ENCODE measurements around the gene DISP2. TPM values are rescaled to one million over a fixed set of nuclear protein-coding genes. Genes with fewer than 3 reads are reported as not detected.

DISP2 gene
- total and polyA plus RNA-seq, 9 of the 15 experiments (the other 6 are each of a cell fraction or from before 2014, with no cell fraction given) = 0.06 to 0.89 (median 0.15) TPM; not detected in 1

- no peak for TF ChIP-seq CREB3L1 (IDR thresholded peaks at IDR 0.05; ENCODE audit: borderline replicate concordance, low read depth)
- TF ChIP-seq TSC22D4 (tag; IDR thresholded peaks at IDR 0.05) = no peak
- no peak for TF ChIP-seq E2F5 (CRISPR knock-in tag; IDR thresholded peaks at IDR 0.05)
- TF ChIP-seq ZNF507 (tag; conservative IDR thresholded peaks at IDR 0.05) = no peak
- TF ChIP-seq TAF1 (IDR thresholded peaks at IDR 0.05; ENCODE audit: control insufficient read depth, extremely low read depth, insufficient read depth, low read length, severe bottlenecking) = no peak
- TF ChIP-seq ZNF347 (CRISPR knock-in tag; IDR thresholded peaks at IDR 0.05; ENCODE audit: low read depth) = no peak
- no peak for TF ChIP-seq DLX4 (CRISPR knock-in tag; IDR thresholded peaks at IDR 0.05)
- no peak for TF ChIP-seq NEUROD1 (IDR thresholded peaks at IDR 0.05; ENCODE audit: borderline replicate concordance, low read depth, low read length, partially characterized antibody)
- TF ChIP-seq MCM7 (IDR thresholded peaks at IDR 0.05) = no peak
- no peak for TF ChIP-seq POLR2A (conservative IDR thresholded peaks at IDR 0.05)
- TF ChIP-seq POLR2B (IDR thresholded peaks at IDR 0.05; ENCODE audit: low read depth, partially characterized antibody) = no peak
- no peak for TF ChIP-seq TBL1XR1 (IDR thresholded peaks at IDR 0.05; ENCODE audit: low read length in 2 of 2)
- no peak for TF ChIP-seq GTF2E2 (tag; IDR thresholded peaks at IDR 0.05)
- no peak for TF ChIP-seq CSDE1 (IDR thresholded peaks at IDR 0.05)
- TF ChIP-seq ZNF696 (CRISPR knock-in tag; conservative IDR thresholded peaks at IDR 0.05) = no peak
- no peak for TF ChIP-seq ZBTB9 (CRISPR knock-in tag; IDR thresholded peaks at IDR 0.05)
- TF ChIP-seq PTRF (tag; IDR thresholded peaks at IDR 0.05) = no peak
- no peak for TF ChIP-seq RHOXF2B (CRISPR knock-in tag; conservative IDR thresholded peaks at IDR 0.05)
- no peak; the same call in 1 of the 2 replicates for TF ChIP-seq VEZF1 (CRISPR knock-in tag; IDR thresholded peaks at IDR 0.05)
- TF ChIP-seq EWSR1 (IDR thresholded peaks at IDR 0.05; ENCODE audit: borderline replicate concordance, low read depth, partially characterized antibody) = no peak
- no peak for TF ChIP-seq E2F8 (IDR thresholded peaks at IDR 0.05; ENCODE audit: low read depth, partially characterized antibody)
Measured at GRCh38 chr15:40427188-40427587, 69.2 kb downstream of the DISP2 start (continued).

All from K562 (cell line).